Neural crest cell (in vitro differentiated cells): ENCODE results near the gene BMPR1A. TPM values are rescaled to one million over a fixed set of nuclear protein-coding genes. Genes with fewer than 3 reads are reported as not detected.

ENCODE experiments used
- DNase-seq: peaks from one replicate; pipeline ENCODE4 v3.0.0; 2021; ENCODE audit warnings: low read depth, mixed read lengths, low spot score
- H3K27ac Mint-ChIP-seq: one replicate; pipeline ENCODE4 v1.8.0; 2021; ENCODE audit warnings: mild to moderate bottlenecking, mixed read lengths; ENCODE audit not compliant: unreplicated experiment
- H3K27me3 Mint-ChIP-seq: 2 replicates; pipeline ENCODE4 v1.8.0; 2021; ENCODE audit warnings: low read depth, mild to moderate bottlenecking, mixed read lengths
- H3K36me3 Mint-ChIP-seq: 2 replicates; pipeline ENCODE4 v1.8.0; 2021; ENCODE audit warnings: low read depth, mild to moderate bottlenecking, mixed read lengths
- H3K4me1 Mint-ChIP-seq: 2 replicates; pipeline ENCODE4 v1.8.0; 2021; ENCODE audit warnings: mixed read lengths
- H3K4me3 Mint-ChIP-seq: one replicate; pipeline ENCODE4 v1.8.0; 2021; ENCODE audit warnings: mild to moderate bottlenecking, mixed read lengths
- H3K9me3 Mint-ChIP-seq: 2 replicates; pipeline ENCODE4 v1.8.0; 2021; ENCODE audit warnings: mixed read lengths
- total RNA-seq: library from RNA; stranded (reverse); gene quantifications from 2 replicates; pipeline ENCODE4 v1.2.1, GENCODE V29; 2021
- TF ChIP-seq, protein P1 (sequence below): fragments of 200-600 bp; sonication (generic); conservative IDR thresholded peaks from 2 replicates; pipeline ENCODE4 v1.5.0; 2021; ENCODE audit warnings: antibody characterized with exemption, mild to moderate bottlenecking

The BMPR1A gene
- total RNA-seq, 1 donor from 2014 or later, result 78.6 TPM

DNA sequence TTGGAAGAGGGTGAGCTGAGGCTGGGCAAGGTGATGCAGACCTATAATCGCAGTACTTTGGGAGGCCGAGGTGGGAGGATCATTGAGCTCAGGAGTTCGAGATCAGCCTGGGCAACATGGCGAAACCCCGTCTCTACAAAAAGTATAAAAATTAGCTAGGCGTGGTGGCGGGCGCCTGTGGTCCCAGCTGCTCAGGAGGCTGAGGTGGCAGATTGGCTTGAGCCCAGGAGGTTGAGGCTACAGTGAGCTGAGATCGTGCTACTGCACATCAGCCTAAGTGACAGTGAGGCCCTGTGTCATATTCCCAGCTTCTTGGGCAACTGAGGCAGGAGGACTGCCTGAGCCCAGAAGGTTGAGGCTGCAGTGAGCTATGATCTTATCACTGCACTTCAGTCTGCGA is 13.6 kb downstream of the BMPR1A start:
- H3K4me1 Mint-ChIP-seq, result peaks cover 55% of the 10 kb centered on the region
- TF ChIP-seq, protein P1, sequence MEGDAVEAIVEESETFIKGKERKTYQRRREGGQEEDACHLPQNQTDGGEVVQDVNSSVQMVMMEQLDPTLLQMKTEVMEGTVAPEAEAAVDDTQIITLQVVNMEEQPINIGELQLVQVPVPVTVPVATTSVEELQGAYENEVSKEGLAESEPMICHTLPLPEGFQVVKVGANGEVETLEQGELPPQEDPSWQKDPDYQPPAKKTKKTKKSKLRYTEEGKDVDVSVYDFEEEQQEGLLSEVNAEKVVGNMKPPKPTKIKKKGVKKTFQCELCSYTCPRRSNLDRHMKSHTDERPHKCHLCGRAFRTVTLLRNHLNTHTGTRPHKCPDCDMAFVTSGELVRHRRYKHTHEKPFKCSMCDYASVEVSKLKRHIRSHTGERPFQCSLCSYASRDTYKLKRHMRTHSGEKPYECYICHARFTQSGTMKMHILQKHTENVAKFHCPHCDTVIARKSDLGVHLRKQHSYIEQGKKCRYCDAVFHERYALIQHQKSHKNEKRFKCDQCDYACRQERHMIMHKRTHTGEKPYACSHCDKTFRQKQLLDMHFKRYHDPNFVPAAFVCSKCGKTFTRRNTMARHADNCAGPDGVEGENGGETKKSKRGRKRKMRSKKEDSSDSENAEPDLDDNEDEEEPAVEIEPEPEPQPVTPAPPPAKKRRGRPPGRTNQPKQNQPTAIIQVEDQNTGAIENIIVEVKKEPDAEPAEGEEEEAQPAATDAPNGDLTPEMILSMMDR, result no peak
- H3K27ac Mint-ChIP-seq, result no peak overlapping the region
- no peak for DNase-seq
- H3K9me3 Mint-ChIP-seq, result no peaks in the 10 kb centered on the region
- no peaks in the 10 kb centered on the region for H3K27me3 Mint-ChIP-seq
- no peaks in the 10 kb centered on the region for H3K36me3 Mint-ChIP-seq
- no peak overlapping the region for H3K4me3 Mint-ChIP-seq

DNA sequence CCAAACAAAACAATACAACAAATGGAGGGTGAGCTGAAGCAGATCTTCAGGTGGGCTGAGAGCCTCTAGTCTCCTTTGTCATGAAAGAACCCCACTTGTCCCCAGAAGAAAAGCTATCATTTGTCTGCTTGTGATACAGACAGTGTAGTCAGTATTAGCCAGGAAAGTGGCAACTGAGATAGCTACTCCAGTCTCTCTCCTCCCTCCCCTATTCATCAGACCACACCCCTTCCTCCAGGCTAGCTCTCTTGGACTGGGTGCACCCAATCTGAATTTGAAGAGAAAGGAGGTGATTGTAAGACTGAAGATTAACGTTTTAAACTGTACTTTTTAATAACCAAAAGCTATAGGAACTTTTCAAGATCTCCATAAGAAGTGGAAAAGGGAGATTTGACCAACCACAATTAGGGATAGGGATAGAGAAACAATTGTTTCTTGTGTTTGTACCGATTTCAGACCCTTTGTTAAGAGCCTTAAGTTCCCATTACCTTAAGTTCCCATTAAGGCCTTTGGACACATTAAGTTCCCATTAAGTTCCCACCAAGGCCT is 14.1 kb downstream of the BMPR1A start:
- Mint-ChIP-seq H3K36me3 (no peaks in the 10 kb centered on the region), H3K4me1 (peaks cover 59% of the 10 kb centered on the region), H3K4me3 (no peak overlapping the region), H3K27me3 (no peaks in the 10 kb centered on the region), H3K9me3 (no peaks in the 10 kb centered on the region), H3K27ac (no peak overlapping the region)
- no peak for DNase-seq
- TF ChIP-seq, protein P1, result no peak

DNA sequence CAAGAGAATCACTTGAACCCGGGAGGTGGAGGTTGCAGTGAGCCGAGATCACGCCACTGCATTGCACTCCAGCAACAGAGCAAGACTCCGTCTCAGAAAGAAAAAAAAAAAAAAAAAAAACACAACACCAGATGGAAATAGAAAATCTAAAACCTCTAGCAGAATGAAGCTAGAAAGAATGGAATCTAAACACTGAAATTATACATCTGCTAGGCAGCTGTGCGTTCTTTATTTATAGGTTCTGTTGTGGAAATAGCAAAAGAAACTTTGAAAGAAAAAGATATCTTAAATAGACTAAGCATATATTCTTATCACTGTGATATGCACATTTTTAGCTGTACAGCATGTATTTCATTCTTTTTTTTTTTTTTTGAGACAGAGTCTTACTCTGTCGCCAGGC is 17.1 kb downstream of the BMPR1A start:
- DNase-seq, result no peak
- TF ChIP-seq, protein P1, result no peak
- no peaks in the 10 kb centered on the region for H3K36me3 Mint-ChIP-seq
- no peak overlapping the region for H3K27ac Mint-ChIP-seq
- no peak overlapping the region for H3K4me3 Mint-ChIP-seq
- H3K9me3 Mint-ChIP-seq, result no peaks in the 10 kb centered on the region
- peaks cover 53% of the 10 kb centered on the region for H3K4me1 Mint-ChIP-seq
- no peaks in the 10 kb centered on the region for H3K27me3 Mint-ChIP-seq

DNA sequence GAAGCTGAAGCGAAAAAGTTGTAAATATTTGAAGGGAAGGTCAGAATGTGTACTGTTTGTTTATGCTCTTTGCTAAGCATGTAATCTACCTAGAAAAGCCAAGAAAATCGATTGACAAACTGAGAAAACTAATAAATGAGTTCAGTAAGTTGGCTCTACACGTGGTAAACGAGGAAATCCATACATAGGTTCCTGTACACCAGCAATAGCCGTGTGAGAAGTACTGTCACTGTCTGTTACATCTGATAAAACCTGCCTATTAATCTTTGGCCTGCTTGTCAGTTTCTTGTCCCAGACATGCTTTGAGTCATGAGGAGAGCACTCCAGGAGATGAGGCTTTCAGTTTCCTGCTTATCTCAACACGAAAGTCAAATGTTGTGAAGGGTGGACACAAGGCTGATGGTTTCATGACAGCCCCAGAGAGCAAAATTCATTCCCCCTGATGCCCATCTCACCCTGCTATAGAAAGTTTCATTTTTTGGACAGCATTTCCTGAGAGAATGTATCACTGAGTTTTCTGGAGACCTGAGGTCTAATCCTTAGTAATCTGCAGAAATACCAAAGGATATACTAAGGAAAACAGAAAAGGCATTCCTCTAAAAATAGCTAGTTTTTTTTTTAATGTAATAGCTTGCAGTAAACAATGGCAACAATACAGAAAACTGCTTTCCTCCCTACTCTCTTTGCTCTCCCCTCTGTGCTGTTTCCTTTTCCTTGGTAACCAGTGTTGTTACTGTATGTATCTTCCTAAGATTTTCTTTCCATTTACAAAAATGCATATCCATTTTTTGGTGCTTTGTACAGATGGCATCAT is 18.8 kb downstream of the BMPR1A start:
- TF ChIP-seq, protein P1, result no peak
- Mint-ChIP-seq H3K27me3 (no peaks in the 10 kb centered on the region), H3K36me3 (peaks cover 2% of the 10 kb centered on the region)

GRCh38 chr10:86775870-86776180 is 19.4 kb downstream of the BMPR1A start:
- peak overlapping the region; percentile 65 for H3K27ac Mint-ChIP-seq
- TF ChIP-seq, protein P1, result no peak
- H3K4me1 Mint-ChIP-seq, result peaks cover 30% of the 10 kb centered on the region
- no peaks in the 10 kb centered on the region for H3K9me3 Mint-ChIP-seq
- no peak overlapping the region for H3K4me3 Mint-ChIP-seq
- no peak for DNase-seq
- H3K36me3 Mint-ChIP-seq, result peaks cover 2% of the 10 kb centered on the region
- H3K27me3 Mint-ChIP-seq, result no peaks in the 10 kb centered on the region

More for the DNA sequence above, 18.8 kb downstream of the BMPR1A start:
- no peak overlapping the region for H3K4me3 Mint-ChIP-seq
- H3K4me1 Mint-ChIP-seq, result peaks cover 36% of the 10 kb centered on the region
- H3K27ac Mint-ChIP-seq, result peak overlapping the region; percentile 65
- no peaks in the 10 kb centered on the region for H3K9me3 Mint-ChIP-seq
- DNase-seq, result no peak
